ENCODE results near the gene CD300C. TPM values are rescaled to one million over a fixed set of nuclear protein-coding genes. Genes with fewer than 3 reads are reported as not detected.

CD300C gene
- total and polyA plus RNA-seq, 2 donors from 2014 or later, result 0.34 to 4.2 TPM

DNA sequence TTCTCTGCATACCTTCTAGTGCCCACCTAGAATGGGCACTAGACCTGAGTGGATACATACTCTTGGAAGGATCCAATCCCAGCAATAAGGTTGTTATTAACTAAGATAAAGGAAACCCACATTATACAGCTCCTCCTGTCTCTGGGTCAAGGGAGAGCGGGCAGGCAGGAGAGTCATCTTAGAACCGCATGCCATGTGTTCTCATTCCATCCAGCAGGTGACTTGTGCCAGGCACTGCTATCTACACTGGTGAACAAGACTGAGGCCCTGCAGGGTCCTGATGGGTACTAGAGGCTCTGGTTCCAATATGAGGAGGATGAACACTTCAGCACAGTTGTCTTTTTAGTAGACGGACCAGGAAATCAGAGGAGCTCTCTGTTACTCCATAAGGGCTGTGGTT, 27.3 kb upstream of the CD300C start:
- no peak overlapping the region for H3K27ac ChIP-seq (ENCODE audit: low read depth in 2 of 2, low read length in 2 of 2)
- DNase-seq, result no peak
- FAIRE-seq, result no peak
- H3K4me3 ChIP-seq (ENCODE audit: low read length in 3 of 3), result no peak overlapping the region
- peaks cover 0 to 3% (median 3%) of the 10 kb centered on the region in 3 donors for H3K9me3 ChIP-seq (ENCODE audit: control insufficient read depth in 2 of 3, insufficient read depth in 1 of 3, low read length in 3 of 3)
- H3K4me1 ChIP-seq (ENCODE audit: control insufficient read depth in 2 of 3, insufficient read depth in 2 of 3, low read depth in 1 of 3, low read length in 3 of 3), result peaks cover 0 to 4% (median 0%) of the 10 kb centered on the region in 3 donors
- intact Hi-C loops (cut with DNase I), result no loop called here
- no peaks in the 10 kb centered on the region for H3K27me3 ChIP-seq (ENCODE audit: control insufficient read depth, insufficient read depth, low read length)
- H3K9ac ChIP-seq (ENCODE audit: low read length in 3 of 3), result no peak overlapping the region
- H3K36me3 ChIP-seq (ENCODE audit: control insufficient read depth in 2 of 3, insufficient read depth in 3 of 3, low read length in 3 of 3), result no peaks in the 10 kb centered on the region
- no peak for TF ChIP-seq CTCF (IDR thresholded peaks at IDR 0.05; ENCODE audit: borderline replicate concordance, extremely low read depth, insufficient read depth)

DNA sequence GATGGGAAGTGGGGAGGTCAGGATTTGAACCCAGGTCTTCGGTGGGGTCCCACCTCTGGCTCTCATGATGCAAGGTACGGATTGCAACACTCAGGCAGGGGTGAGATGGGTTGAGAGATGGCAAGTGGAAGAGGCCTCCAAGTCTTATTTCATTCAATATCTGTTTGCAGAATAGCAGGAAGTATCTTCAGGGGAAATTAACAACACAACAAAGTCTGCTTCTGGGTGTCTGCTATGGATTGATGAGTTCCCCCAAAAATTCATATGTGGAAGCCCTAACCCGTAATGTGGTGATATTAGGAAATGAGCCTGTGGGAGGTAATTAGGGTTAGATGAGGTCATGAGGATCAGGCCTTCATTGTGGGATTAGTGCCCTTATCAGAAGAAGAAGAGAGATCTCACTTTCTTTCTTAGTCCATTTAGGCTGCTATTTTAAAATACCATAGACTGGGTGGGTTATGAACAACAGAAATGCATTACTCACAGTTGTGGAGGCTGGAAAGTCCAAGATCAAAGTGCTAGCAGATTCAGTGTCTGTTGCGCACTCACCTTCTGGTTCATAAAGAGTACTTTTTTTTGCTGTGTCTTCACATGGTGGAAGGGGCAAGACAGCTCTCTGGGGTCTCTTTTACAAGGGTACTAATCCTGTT, 25.8 kb upstream of the CD300C start:
- H3K9ac ChIP-seq (ENCODE audit: low read length in 3 of 3), result no peak overlapping the region
- no peak for DNase-seq
- H3K27me3 ChIP-seq (ENCODE audit: control insufficient read depth, insufficient read depth, low read length), result no peaks in the 10 kb centered on the region
- no peak overlapping the region for H3K27ac ChIP-seq (ENCODE audit: low read depth in 2 of 2, low read length in 2 of 2)
- H3K9me3 ChIP-seq (ENCODE audit: control insufficient read depth in 2 of 3, insufficient read depth in 1 of 3, low read length in 3 of 3), result peaks cover 0 to 3% (median 3%) of the 10 kb centered on the region in 3 donors
- FAIRE-seq, result no peak
- no peak for TF ChIP-seq CTCF (IDR thresholded peaks at IDR 0.05; ENCODE audit: borderline replicate concordance, extremely low read depth, insufficient read depth)
- peaks cover 0 to 4% (median 0%) of the 10 kb centered on the region in 3 donors for H3K4me1 ChIP-seq (ENCODE audit: control insufficient read depth in 2 of 3, insufficient read depth in 2 of 3, low read depth in 1 of 3, low read length in 3 of 3)
- H3K36me3 ChIP-seq (ENCODE audit: control insufficient read depth in 2 of 3, insufficient read depth in 3 of 3, low read length in 3 of 3), result no peaks in the 10 kb centered on the region
- intact Hi-C loops (cut with DNase I), result no loop called here
- no peak overlapping the region for H3K4me3 ChIP-seq (ENCODE audit: low read length in 3 of 3)

GRCh38 chr17:74569020-74570003, 23.4 kb upstream of the CD300C start:
- Histone ChIP-seq H3K27me3 (ENCODE audit: control insufficient read depth, insufficient read depth, low read length) (no peaks in the 10 kb centered on the region), H3K4me3 (ENCODE audit: low read length in 3 of 3) (peak overlapping the region in 1 of 3 donors; percentile 21), H3K36me3 (ENCODE audit: control insufficient read depth in 2 of 3, insufficient read depth in 3 of 3, low read length in 3 of 3) (no peaks in the 10 kb centered on the region), H3K9ac (ENCODE audit: low read length in 3 of 3) (no peak overlapping the region), H3K4me1 (ENCODE audit: control insufficient read depth in 2 of 3, insufficient read depth in 2 of 3, low read depth in 1 of 3, low read length in 3 of 3) (peaks cover 0 to 4% (median 0%) of the 10 kb centered on the region in 3 donors), H3K9me3 (ENCODE audit: control insufficient read depth in 2 of 3, insufficient read depth in 1 of 3, low read length in 3 of 3) (peaks cover 0 to 3% (median 3%) of the 10 kb centered on the region in 3 donors), H3K27ac (ENCODE audit: low read depth in 2 of 2, low read length in 2 of 2) (no peak overlapping the region)
- no peak for TF ChIP-seq CTCF (IDR thresholded peaks at IDR 0.05; ENCODE audit: borderline replicate concordance, extremely low read depth, insufficient read depth)
- no peak for FAIRE-seq
- intact Hi-C loops (cut with DNase I), result no loop called here
- peak in 1 of 5 donors; percentile 31 for DNase-seq
